Measurements from ENCODE around the gene SEC63.

DNA sequence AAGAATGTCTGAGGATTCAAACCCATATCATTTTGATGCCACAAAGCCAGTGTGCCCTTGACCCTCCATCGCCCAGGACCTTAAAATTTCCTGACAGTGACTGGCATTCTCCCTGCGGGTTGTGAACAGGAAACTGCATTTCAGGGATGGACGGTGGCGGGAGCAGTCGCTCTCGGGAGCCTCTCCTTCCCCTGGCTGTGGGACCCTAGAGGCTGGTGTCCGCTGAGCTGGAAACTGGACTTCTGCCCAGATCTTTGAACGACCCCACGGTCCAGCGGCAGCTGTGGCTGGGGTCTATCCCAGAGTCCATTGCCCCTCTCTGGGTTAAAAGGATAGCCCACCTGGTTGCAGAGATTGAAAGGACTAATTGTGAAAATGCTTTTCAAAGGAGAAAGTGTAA lies 1.4 kb upstream of the SEC63 start:
- TF ChIP-seq, protein P1, sequence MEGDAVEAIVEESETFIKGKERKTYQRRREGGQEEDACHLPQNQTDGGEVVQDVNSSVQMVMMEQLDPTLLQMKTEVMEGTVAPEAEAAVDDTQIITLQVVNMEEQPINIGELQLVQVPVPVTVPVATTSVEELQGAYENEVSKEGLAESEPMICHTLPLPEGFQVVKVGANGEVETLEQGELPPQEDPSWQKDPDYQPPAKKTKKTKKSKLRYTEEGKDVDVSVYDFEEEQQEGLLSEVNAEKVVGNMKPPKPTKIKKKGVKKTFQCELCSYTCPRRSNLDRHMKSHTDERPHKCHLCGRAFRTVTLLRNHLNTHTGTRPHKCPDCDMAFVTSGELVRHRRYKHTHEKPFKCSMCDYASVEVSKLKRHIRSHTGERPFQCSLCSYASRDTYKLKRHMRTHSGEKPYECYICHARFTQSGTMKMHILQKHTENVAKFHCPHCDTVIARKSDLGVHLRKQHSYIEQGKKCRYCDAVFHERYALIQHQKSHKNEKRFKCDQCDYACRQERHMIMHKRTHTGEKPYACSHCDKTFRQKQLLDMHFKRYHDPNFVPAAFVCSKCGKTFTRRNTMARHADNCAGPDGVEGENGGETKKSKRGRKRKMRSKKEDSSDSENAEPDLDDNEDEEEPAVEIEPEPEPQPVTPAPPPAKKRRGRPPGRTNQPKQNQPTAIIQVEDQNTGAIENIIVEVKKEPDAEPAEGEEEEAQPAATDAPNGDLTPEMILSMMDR (IDR thresholded peaks at IDR 0.05), result no peak
- TF ChIP-seq POLR2A (IDR thresholded peaks at IDR 0.05), result no peak

Data from esophagus squamous epithelium (tissue), 4 donors.